Right lung (tissue), 5 donors: ENCODE measurements around the gene RPP14. TPM values are rescaled to one million over a fixed set of nuclear protein-coding genes. Genes with fewer than 3 reads are reported as not detected.
A peak's percentile ranks its signal among the peaks of the same experiment; 100 is the strongest.
"Not testable (repeated sequence)": the region's sequence is repeated elsewhere in the genome, so short reads cannot be mapped to it uniquely, and the experiment has no call there.

Experiments
- DNase-seq, 2 donors: peaks; one replicate each; pipeline ENCODE4 v3.0.0-alpha.2; 2013
- polyA plus RNA-seq, 5 donors: library from polyadenylated mRNA; unstranded; fragments of 120-200 nt; gene quantifications; one replicate each; pipeline versions ENCODE4 v1.2.1 to v1.2.3, GENCODE V29; 2013; ENCODE audit warnings: inconsistent platforms in 1 of 5, low replicate concordance in 1 of 5; ENCODE audit not compliant: insufficient read length in 5 of 5, insufficient read depth in 1 of 5

Gene RPP14
- polyA plus RNA-seq, 5 donors = 16.1 to 21.3 (median 19.2) TPM

DNA sequence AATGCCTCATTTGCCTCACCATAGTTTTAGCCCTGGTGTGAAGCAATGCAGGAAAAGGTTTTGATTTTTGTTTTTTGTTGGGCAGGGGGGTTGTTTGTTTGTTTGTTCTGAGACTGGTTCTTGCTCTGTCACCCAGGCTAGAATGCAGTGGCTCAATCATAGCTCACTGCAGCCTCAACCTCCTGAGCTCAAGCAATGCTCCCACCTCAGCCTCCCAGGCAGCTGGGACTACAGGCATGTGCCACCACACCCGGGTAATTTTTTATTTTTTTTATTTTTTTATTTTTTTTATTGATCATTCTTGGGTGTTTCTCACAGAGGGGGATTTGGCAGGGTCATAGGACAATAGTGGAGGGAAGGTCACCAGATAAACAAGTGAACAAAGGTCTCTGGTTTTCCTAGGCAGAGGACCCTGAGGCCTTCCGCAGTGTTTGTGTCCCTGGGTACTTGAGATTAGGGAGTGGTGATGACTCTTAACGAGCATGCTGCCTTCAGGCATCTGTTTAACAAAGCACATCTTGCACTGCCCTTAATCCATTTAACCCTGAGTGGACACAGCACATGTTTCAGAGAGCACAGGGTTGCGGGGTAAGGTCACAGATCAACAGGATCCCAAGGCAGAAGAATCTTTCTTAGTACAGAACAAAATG is 17.0 kb upstream of the RPP14 start:
- not testable (repeated sequence) for DNase-seq

DNA sequence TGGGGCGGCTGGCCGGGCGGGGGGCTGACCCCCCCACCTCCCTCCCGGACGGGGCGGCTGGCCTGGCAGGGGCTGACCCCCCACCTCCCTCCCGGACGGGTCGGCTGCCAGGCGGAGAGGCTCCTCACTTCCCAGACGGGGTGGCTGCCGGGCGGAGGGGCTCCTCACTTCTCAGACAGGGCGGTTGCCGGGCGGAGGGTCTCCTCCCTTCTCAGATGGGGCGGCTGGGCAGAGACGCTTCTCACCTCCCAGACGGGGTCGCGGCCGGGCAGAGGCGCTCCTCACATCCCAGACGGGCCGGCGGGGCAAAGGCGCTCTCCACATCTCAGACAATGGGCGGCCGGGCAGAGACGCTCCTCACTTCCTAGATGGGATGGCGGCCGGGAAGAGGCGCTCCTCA is 15.6 kb upstream of the RPP14 start:
- DNase-seq = not testable (repeated sequence)

DNA sequence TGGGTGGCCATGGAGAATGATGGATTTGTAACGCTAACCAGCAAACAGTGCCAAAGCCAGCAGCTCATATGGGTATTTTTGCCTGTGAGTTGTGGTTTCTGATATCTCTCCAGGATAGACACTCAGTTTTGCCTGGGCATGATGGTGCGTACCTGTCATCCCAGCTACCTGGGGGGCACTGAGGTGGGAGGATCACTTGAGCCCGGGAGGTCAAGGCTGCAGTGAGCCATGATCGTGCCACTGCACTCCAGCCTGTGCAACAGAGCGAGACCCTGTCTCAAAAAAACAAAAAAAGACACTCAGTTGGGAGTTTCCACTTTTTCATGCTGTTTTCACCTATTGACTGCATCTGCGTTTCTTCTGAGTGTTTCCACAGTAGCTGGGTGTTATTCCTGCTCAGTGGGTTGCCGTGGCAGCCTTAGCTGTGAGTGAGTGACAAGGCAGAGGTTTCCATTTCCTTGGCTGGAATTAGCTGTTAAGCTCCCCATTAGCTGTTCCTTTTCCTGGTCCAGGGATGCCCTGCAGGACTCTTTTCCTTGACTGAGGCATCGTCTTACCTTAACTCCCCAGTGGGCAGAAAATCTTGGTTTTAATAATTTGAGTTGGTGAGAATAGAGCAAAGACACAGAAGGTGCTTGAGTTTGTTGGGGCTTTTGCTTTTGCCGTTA is 14.2 kb upstream of the RPP14 start:
- no peak for DNase-seq

DNA sequence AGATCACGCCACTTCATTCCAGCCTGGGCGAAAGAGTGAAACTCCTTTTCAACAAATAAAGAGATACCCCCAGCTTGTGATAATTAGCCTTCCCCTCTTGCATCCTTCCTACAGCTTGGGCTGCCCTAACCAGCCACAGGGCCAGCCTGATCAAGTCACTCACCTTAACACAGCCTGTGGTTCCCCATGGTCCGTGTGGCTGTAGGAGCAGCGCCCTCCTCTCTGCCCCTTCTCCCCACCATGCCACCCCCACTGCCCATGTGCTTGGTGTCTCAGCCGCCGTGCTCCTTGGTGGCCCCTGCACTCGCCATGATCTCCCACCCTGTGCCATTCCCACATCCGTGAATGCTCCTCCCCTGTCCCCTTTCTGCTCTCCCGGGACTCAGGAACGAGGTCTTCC is 13.2 kb upstream of the RPP14 start:
- no peak for DNase-seq

DNA sequence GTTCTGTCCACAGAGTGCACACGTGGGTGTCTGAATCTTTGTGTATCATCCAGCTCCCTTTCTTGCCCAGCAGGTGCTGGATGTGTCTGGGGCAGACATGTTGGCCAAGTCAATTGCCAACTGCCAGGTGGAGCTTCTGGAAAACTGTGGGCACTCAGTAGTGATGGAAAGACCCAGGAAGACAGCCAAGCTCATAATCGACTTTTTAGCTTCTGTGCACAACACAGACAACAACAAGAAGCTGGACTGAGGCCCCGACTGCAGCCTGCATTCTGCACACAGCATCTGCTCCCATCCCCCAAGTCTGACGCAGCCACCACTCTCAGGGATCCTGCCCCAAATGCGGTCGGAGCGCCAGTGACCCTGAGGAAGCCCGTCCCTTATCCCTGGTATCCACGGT is 12.5 kb upstream of the RPP14 start:
- DNase-seq = no peak

DNA sequence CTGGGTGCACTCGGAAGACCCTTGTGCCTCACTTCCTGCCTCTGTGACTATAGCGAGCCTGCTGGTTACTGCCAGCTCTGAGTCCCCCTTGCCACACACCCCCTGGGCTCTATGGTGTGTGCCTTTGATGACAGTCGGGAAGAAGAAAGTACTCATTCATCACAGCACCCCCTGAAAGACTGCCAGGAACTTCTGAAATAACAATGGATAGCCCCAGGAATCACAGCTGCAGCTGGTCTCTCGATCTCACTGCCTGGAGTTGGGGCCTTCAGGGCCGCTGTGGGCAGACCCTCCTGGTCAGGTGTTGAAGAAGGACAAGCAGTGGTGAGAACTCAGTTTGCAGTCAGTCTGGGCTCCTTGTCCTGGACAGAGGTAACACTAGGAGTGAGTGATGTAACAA is 9.8 kb upstream of the RPP14 start:
- no peak for DNase-seq

DNA sequence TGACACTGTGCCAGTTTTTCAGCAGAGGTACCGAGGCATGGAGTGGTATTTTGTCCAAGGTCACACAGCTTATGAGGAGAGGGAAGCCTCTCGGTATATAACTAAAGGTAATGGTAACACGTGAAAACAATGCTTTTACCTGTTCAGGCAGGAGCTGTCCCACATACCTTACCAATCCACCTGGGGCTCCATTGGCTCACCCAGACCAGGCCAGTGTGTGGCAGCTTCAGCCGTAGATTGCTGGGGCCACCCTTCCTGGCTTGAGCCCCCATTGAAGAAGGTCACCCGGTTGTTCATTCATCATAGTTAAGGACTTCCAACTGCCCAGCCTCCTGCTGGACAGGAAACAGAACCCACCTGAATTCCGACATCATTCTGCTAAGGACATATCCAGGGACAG is 9.2 kb upstream of the RPP14 start:
- no peak for DNase-seq

DNA sequence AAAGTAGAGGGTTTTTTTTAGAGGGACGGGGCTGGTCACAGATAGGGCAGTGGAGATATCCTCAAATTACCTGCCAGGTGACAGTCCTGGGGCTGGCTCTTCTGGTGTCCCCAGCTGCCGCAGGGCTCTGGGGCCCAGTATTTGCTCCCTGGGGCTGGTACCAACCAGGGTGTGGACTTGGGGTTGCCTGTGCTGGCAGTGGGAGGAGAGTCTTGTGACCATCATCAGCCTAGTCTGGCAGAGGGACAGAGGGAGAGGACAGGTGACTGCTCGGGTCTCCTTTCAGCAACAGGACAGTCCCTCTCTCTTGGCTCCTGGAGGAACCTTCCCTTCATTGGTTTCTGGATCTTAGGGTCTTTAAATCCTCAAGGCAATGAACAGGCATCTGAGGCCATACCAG is 7.9 kb upstream of the RPP14 start:
- no peak for DNase-seq

DNA sequence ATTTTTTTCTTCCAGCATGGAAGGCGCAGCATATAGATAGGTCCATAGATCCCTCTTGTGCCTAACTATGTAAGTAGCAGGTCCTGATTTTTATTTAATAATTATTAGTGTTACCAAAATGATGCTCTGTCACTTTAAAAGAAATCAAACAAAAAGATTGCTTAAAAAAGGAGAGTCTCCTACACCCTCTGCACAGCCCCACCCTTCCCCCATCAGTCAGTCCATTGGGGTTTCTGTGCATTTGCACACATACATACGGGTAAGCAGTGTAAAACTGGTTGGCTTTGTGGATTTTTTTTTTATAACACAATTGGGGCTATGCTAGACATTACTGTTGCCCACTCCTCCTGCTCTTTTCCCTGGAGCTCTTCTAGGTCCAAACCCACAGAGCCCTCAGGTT is 7.0 kb upstream of the RPP14 start:
- DNase-seq = no peak

DNA sequence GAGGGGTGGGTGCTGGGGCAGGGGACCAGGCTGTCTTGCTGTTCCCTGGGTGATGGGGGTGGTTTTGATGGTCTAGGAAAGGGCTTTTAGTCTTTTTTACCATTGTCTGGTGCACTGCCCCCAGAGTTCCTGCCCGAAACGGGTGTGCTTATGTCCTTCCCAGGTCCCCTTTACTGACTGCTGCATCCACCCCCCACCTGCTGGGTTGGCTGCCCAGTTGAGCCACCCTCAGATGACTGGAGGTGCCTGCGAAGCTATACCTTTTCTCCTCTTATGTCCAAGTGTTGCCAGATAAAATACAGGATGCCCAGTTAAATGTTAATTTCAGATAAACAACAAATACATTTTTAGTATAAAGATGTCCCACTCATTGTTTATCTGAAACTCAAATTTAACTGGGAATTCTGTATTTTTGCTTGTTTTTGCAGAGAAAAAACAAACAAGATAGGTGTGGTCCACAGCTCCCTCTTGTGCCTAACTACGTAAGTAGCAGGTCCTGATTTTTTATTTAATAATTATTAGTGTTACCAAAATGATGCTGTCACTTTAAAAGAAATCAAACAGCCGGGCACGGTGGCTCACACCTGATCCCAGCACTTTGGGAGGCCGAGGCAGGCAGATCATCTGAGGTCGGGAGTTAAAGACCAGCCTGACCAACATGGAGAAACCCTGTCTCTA is 6.1 kb upstream of the RPP14 start:
- DNase-seq = peak; percentile 15 to 47

DNA sequence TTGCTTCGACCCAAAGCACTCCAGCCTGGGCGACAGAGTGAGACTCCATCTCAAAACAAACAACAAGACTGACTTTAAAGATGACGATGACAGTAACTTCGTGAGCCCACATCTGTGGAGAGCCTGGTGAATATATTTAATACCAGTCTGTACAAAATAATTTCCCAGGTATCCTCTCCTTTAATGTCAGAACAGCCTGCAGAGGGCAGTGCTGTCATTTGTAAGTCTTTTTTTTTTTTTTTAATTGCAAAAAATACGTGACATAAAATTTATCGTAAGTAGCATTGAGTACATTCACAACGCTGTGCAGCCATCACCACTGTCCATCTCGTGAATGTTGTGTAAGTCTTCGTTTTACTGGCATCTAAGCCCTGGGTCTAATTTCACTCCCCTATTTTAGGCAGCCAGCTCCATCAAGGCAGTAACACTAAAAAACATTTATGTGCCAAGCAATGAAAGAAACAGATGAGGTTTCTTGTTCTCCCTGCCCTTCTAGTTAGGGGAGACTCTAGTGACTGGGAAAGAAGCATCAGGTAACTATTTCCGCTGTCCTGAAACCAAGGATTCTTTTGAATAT is 1.7 kb downstream of the RPP14 start:
- peak; percentile 27 to 37 for DNase-seq

DNA sequence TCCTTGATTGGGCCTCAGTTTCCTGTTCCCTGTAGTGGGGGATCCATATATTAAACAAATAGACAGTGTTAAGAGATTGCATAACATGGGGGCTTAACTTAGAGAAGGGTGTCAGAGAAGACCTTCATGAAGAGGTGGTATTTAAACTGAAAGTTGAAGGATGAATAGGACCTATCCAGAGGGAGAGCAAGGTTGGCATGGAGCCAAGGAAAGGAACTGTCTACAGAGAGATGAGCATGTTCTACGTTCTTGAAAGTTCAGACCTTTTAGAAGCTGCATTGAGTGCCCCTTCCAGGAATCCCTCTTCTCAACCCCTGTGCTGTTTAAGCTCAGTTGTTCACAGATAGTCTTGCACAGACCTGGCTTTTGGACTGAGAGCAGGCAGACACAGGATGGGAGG is 2.7 kb downstream of the RPP14 start:
- no peak for DNase-seq

DNA sequence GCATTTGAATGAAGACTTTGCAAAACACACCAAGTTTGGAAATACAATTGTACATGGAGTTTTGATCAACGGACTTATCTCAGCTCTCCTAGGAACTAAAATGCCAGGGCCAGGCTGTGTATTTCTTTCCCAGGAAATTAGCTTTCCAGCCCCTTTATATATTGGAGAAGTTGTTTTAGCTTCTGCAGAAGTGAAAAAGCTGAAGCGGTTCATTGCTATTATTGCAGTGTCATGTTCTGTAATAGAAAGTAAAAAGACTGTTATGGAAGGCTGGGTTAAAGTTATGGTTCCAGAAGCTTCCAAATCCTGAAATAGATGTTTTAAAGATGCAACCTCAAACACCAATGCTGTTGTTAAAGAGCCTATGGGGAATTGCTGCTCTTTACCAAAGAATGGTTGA is 11.8 kb downstream of the RPP14 start:
- DNase-seq = no peak

DNA sequence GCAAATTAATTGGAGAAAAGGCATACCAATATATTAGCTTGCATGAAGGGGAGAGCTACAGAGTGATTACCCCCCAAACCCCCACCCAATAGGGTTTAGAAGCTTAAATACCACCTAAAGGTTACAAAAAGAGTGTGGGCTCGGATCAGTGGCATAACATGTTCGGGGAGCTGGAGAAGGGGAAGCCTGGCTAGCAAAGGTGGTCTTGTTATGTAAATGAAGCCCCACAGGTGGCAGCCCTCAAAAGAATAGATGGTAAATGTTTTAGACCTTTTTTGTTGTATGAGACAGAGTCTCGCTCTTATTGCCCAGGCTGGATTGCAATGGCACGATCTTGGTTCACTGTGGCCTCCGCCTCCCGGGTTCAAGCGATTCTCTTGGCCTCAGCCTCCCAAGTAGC is 15.7 kb downstream of the RPP14 start:
- no peak for DNase-seq

DNA sequence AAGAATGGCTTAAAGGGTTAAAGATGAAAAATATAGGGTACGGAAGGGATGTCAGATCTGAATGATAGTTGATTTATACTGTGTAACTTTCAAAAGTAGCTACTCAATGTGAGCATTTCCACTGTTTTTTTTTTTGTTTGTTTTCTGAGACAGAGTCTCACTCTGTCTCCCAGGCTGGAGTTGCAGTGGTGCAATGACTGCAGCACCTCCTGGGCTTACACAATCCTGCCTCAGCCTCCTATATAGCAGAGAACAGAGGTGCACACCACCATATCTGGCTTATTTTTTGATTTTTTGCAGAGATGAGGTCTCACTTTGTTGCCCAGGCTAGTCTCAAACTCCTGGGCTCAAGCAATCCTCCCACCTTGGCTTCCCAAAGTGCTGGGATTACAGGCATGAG is 16.7 kb downstream of the RPP14 start:
- DNase-seq = no peak

DNA sequence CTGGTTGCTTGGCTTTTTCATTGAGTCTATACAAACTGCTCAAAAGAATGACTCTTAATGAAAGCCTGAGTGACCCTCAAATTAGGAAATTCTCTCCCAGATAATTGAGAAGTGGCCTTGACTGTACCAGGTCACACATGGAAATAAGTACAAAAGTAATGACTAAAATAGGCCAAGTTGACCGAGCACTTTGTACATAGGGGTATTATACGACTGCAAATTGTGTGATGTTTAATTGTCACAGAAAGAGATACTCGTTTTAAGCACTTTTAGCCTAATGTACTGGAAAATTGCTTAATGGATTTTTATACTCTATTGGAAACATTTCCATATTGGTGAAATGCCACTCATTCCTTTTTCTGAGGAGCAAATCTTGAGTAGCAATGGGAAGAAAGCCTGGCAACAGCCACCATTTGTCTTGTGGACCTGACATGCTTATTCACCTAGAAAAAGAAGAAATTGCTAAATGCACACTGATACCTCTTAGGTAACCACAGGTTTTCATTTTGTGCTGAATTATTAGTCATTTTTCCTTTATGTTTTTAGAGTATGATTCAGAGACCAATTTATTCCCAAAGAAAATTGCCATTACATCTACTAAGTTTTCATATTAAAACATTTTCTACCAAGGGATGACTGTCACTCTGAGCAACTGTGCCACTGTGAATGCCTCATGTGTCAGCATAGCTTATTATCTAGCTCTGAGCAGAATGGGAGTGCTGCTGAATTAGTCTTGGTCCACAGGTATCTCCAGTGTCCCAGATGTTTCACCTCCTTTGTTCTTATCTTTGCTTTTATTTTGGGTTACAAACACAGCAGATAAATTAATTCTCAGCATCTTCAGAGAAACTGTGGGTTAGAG is 17.7 kb downstream of the RPP14 start:
- no peak for DNase-seq

DNA sequence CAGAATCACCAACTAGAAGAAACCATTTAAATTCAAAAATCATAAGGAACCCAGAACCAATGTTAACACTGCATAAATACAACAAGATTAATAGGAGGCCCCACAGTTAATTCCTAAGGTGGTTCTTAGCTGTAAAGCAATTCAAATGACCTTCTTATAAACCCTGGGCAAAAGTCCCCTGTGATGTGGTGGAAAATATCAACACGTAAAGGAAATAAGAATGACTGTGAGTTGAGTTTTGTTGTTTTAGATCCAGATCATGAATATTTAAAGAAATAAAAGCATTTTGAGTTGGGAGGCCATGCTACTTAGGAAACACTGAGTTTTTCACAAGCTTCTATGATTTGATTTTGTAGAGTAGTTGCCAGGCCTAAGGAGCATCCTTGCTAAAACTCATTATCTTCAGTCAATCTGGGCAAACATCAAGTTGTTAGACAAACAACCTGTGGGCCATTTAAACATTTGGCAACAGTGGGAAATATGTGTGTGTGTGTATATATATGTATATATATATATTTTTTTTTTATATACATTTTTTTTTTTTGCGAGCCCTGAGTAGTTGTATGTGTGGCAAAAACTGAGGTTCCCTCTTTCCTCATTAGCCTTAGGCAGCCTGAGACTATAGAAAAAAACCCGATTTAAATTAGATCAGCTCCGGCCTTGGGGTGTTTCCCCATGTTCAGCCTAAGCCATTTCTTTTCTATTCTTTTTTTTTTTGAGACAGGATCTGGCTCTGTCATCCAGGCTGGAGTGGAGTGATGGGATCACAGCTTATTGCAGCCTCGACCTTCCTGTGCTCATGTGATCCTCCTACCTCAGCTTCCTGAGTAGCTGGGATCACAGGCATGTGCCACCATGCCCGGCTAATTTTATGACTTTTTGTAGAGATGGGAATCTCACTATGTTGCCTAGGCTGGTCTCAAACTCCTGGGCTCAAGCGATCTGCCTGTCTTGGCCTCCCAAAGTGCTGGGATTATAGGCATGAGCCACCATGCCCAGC is 18.6 kb downstream of the RPP14 start:
- DNase-seq = no peak

DNA sequence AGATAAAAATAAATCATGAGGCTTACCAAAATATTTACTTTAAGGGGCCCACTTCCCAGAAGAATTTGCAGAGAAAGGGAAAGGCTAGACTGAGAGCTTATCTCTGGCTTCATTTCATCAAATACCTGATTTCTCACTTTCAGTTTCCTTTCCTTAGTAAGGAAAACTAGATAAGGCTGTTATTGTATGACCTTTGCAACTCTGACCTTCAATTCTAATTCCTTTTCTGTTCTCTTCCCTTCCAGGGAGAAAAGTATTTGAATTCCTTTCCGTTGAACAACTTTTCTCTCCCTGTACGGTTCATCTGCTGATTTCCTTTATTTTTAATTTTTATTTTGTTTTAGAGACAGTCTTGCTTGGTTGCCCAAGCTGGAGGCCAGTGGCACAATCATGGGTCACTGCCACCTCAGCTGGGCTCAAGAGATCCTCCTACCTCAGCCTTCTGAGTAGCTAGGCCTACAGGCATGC is 19.5 kb downstream of the RPP14 start:
- DNase-seq = no peak

DNA sequence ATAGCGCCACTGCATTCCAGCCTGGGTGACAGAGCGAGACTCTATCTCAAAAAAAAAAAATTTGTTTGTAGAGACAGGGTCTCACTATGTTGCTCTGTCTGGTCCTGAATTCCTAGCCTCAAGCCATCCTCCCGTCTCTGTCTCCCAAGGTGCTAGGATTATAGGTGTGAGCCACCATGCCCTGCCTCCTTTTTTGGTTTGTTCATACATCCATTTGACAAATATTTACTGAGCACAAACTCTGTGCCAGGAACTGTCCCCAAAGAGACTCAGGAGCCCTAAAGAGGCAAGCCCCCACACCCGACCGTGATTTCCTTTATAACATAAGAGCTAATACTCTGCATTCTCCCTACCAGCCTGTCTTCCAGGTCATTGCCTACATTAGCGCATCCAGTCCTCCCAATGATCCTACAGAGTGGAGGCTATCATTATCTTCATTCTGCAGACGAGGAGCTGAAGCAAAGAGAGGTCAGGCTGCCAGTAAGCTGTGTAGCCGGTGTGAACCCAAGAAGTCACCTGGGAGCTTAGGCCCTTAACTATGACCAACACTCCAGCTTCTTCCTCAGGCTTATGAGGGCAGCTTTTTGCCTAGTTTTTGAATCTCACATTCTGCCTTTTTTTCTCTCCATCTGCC is 20.3 kb downstream of the RPP14 start:
- DNase-seq = no peak
